Measurements from ENCODE around the gene SKAP1.

- no peak for TF ChIP-seq POLR2A (IDR thresholded peaks at IDR 0.05; ENCODE audit: low read length)
- TF ChIP-seq GATA1 (IDR thresholded peaks at IDR 0.05; ENCODE audit: low read depth, low read length), result no peak
Measured at GRCh38 chr17:48382989-48383388, 47.0 kb downstream of the SKAP1 start.

Measured in erythroblast (primary cell).